H1 (cell line): ENCODE data around the gene SLC4A8.

Experiments used
- CBX5 ChIP-seq: fragments of 300-800, 300-1000 bp; sonication (generic); IDR thresholded peaks from 2 replicates; pipeline ENCODE4 v1.7.1; 2016; ENCODE audit warnings: antibody characterized with exemption, low read length, low read depth
- CTCF ChIP-seq, 3 experiments: IDR thresholded peaks; 1 replicate in 2 of 3; 2 replicates in 1 of 3; pipeline versions ENCODE4 v1.5.1 to v1.6.1; 2011; ENCODE audit warnings: low read length in 3 of 3, mild to moderate bottlenecking in 3 of 3, inconsistent platforms in 2 of 3, low read depth in 1 of 3, moderate library complexity in 1 of 3; ENCODE audit not compliant: insufficient read depth in 1 of 3; ENCODE audit errors: control extremely low read depth in 1 of 3
- GABPA ChIP-seq: IDR thresholded peaks from 2 replicates; pipeline ENCODE4 v1.6.1; 2011; ENCODE audit warnings: mild to moderate bottlenecking, low read length, moderate library complexity, borderline replicate concordance; ENCODE audit not compliant: insufficient read depth
- TF ChIP-seq, protein P1 (sequence below): IDR thresholded peaks from 2 replicates; pipeline ENCODE4 v1.6.1; 2012; ENCODE audit warnings: inconsistent platforms

- TF ChIP-seq CBX5: no peak
- TF ChIP-seq GABPA: no peak
- TF ChIP-seq, protein P1, sequence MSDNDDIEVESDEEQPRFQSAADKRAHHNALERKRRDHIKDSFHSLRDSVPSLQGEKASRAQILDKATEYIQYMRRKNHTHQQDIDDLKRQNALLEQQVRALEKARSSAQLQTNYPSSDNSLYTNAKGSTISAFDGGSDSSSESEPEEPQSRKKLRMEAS: no peak
- no peak for TF ChIP-seq CTCF (IDR thresholded peaks at IDR 0.05; ENCODE audit: control extremely low read depth in 1 of 3, insufficient read depth in 1 of 3, low read depth in 1 of 3, low read length in 3 of 3)
Observed at GRCh38 chr12:51504851-51505250, 80.2 kb downstream of the SLC4A8 start.
